Endometrial microvascular endothelial cells (primary cell): Measurements from ENCODE around the gene CCDC136. TPM values are rescaled to one million over a fixed set of nuclear protein-coding genes. Genes with fewer than 3 reads are reported as not detected.

Source experiments
- in situ Hi-C: cut with HindIII; loops from 2 replicates; pipeline ENCODE4 v1.10.0; 2017; ENCODE audit warnings: low sequenced_read_pairs, low pct_unique_long_range_greater_than_20kb; ENCODE audit errors: inconsistent ontology term
- total RNA-seq: library from RNA; depleted of rRNA; stranded (reverse); fragments of >200 nt; gene quantifications from one replicate; pipeline ENCODE4 v1.2.3, GENCODE V29; 2015; ENCODE audit errors: inconsistent ontology term

The CCDC136 gene
- 0.28 TPM for total RNA-seq

GRCh38 chr7:128791121-128791971, at the start of gene CCDC136:
Gene CCDC136 (plus strand): TSS chr7:128791968. CDS start chr7:128792412, 444 bp downstream.
- in situ Hi-C loops: no loop called here

GRCh38 chr7:128742206-128742605, 49.6 kb upstream of the CCDC136 start:
- in situ Hi-C loops: no loop called here

- in situ Hi-C loops: no loop called here
Measured at GRCh38 chr7:128743112-128743772, 48.5 kb upstream of the CCDC136 start.

- in situ Hi-C loops: no loop called here
Measured at GRCh38 chr7:128744366-128744905, 47.3 kb upstream of the CCDC136 start.

- in situ Hi-C loops: no loop called here
Measured at GRCh38 chr7:128745706-128746105, 46.1 kb upstream of the CCDC136 start.

GRCh38 chr7:128747327-128748079, 44.3 kb upstream of the CCDC136 start:
- in situ Hi-C loops: no loop called here

GRCh38 chr7:128752251-128752650, 39.5 kb upstream of the CCDC136 start:
- in situ Hi-C loops: no loop called here

GRCh38 chr7:128755075-128755818, 36.5 kb upstream of the CCDC136 start:
- in situ Hi-C loops: no loop called here

- in situ Hi-C loops: no loop called here
Measured at GRCh38 chr7:128755819-128756476, 35.8 kb upstream of the CCDC136 start.

- in situ Hi-C loops: no loop called here
Measured at GRCh38 chr7:128757203-128757602, 34.6 kb upstream of the CCDC136 start.

GRCh38 chr7:128758553-128758952, 33.2 kb upstream of the CCDC136 start:
- in situ Hi-C loops: no loop called here

- in situ Hi-C loops: no loop called here
Measured at GRCh38 chr7:128759242-128759641, 32.5 kb upstream of the CCDC136 start.

- in situ Hi-C loops: no loop called here
Measured at GRCh38 chr7:128763541-128763940, 28.2 kb upstream of the CCDC136 start.

- in situ Hi-C loops: no loop called here
Measured at GRCh38 chr7:128767475-128768110, 24.2 kb upstream of the CCDC136 start.

- in situ Hi-C loops: no loop called here
Measured at GRCh38 chr7:128770233-128770632, 21.5 kb upstream of the CCDC136 start.

- in situ Hi-C loops: no loop called here
Measured at GRCh38 chr7:128773604-128774003, 18.2 kb upstream of the CCDC136 start.

- in situ Hi-C loops: no loop called here
Measured at GRCh38 chr7:128774029-128774689, 17.6 kb upstream of the CCDC136 start.
